ENCODE results near the gene RFC4. TPM values are rescaled to one million over a fixed set of nuclear protein-coding genes. Genes with fewer than 3 reads are reported as not detected.

Gene RFC4
- total and polyA plus RNA-seq, 2 of the 13 experiments (the other 11 are each of a cell fraction or from before 2014, with no cell fraction given), result 18.5 to 103 TPM

DNA sequence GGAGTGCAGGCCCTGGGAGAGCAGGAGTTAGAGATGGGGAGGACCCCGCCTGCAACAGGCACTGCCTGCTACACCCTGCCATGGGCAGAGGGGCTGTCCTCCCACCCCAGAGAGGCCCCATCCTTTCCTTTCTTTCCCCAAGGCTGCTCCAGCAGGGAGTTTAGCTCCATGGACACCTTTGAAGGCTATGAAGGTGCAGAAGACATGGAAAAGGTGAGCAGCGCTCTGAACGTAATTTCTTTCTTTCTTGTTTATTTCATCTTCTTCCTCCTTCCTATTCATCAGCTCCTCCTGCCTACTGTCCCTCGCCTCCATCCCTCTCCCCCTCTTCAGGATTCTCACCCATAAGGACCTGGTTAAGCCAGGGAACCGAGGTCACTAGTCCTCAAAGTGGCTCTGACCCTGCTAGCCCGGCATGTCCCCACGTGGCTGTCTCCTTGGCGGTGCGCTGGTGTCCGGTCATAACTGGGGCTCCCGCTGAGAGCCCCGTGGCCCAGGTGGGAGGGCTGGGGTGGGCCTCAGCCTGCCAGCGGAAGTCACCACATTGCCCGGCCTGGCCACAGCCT, 20.2 kb upstream of the RFC4 start (continued):
- TF ChIP-seq IKZF4 (CRISPR knock-in tag; IDR thresholded peaks at IDR 0.05; ENCODE audit: borderline replicate concordance, low read depth, not compliant biosample characterization), result peak; percentile 2
- 0 out of 2 replicates have a peak, but pooled peaks have one; percentile 29 for TF ChIP-seq TGIF2 (CRISPR knock-in tag; IDR thresholded peaks at IDR 0.05)
- TF ChIP-seq TOPORS (CRISPR knock-in tag; IDR thresholded peaks at IDR 0.05), result no peak
- no peak for TF ChIP-seq ISL2 (CRISPR knock-in tag; IDR thresholded peaks at IDR 0.05)
- TF ChIP-seq ZNF451 (CRISPR knock-in tag; IDR thresholded peaks at IDR 0.05), result 0 out of 2 replicates have a peak, but pooled peaks have one; percentile 15
- TF ChIP-seq SNAI1 (CRISPR knock-in tag; IDR thresholded peaks at IDR 0.05; ENCODE audit: borderline replicate concordance), result no peak
- TF ChIP-seq ZNF687 (CRISPR knock-in tag; IDR thresholded peaks at IDR 0.05), result peak; percentile 71; the same call in 1 of the 2 replicates
- TF ChIP-seq, protein P1, sequence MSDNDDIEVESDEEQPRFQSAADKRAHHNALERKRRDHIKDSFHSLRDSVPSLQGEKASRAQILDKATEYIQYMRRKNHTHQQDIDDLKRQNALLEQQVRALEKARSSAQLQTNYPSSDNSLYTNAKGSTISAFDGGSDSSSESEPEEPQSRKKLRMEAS (IDR thresholded peaks at IDR 0.05), result peak; percentile 26
- TF ChIP-seq, protein P2, sequence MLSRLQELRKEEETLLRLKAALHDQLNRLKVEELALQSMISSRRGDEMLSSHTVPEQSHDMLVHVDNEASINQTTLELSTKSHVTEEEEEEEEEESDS (CRISPR knock-in tag; IDR thresholded peaks at IDR 0.05; ENCODE audit: borderline replicate concordance), result no peak
- TF ChIP-seq ZSCAN21 (CRISPR knock-in tag; IDR thresholded peaks at IDR 0.05; ENCODE audit: borderline replicate concordance), result peak; percentile 11; the same call in 1 of the 2 replicates
- no peak for TF ChIP-seq NFATC3 (CRISPR knock-in tag; IDR thresholded peaks at IDR 0.05)

All from HepG2 (cell line).